HepG2 (cell line): Measurements from ENCODE around the gene SUPT6H. TPM values are rescaled to one million over a fixed set of nuclear protein-coding genes. Genes with fewer than 3 reads are reported as not detected.

Source experiments
- ATAC-seq: fragments of 200-7000 bp; cut with Tn5 transposase; 3 replicates; pipeline ENCODE4 v1.9.1; 2020; ENCODE audit warnings: mild to moderate bottlenecking, moderate library complexity
- BruUV-seq: library from RNA; stranded (reverse); fragments of 400-500 nt; replicated peaks from 2 replicates; lab custom pipeline; 2021; lab: Mats Ljungman, UMichigan
- CTCF ChIA-PET: fragments of 300-600 bp; formaldehyde crosslinking; extraction: SDS; loops from one replicate; lab custom pipeline; 2021; ENCODE audit warnings: low total read pairs, inconsistent platforms, low intra/inter-chr PET ratio; lab: Yijun Ruan, JAX
- POLR2A ChIA-PET: fragments of 350-600 bp; sonication (Branson Sonifier 250); formaldehyde crosslinking; loops from one replicate; lab custom pipeline; 2020; ENCODE audit warnings: antibody characterized with exemption, inconsistent platforms; lab: Yijun Ruan, JAX
- DNase-seq: peaks from one replicate; pipeline ENCODE4 v3.0.0-alpha.2; 2015; ENCODE audit warnings: low spot score
- FAIRE-seq: peaks from 3 replicates; lab custom pipeline; 2011; peaks lifted over from hg19 to GRCh38; lab: Jason Lieb, UNC
- H2AFZ ChIP-seq: one replicate; pipeline ENCODE4 v1.6.1; 2011; ENCODE audit warnings: low read length, inconsistent platforms
- H3K27ac ChIP-seq: fragments of 300-600 bp; 3 replicates; pipeline ENCODE4 v1.8.0; 2011; ENCODE audit warnings: mixed run types, mild to moderate bottlenecking, mixed read lengths, low read length, inconsistent platforms; ENCODE audit not compliant: insufficient read depth; ENCODE audit errors: extremely low read length
- H3K27me3 ChIP-seq, 2 experiments: fragments of 200-600 bp in 1 of 2; 2 replicates in 1 of 2; 3 replicates in 1 of 2; pipeline versions ENCODE4 v1.6.0 to v1.8.0; 2011; ENCODE audit warnings: low read length in 2 of 2, mild to moderate bottlenecking in 2 of 2, moderate library complexity in 2 of 2, inconsistent platforms in 1 of 2; ENCODE audit not compliant: insufficient read depth in 2 of 2, control insufficient read depth in 1 of 2
- H3K36me3 ChIP-seq, 2 experiments: fragments of 200-600 bp in 1 of 2; replicated peaks in 1 of 2; 2 replicates in 1 of 2; 3 replicates in 1 of 2; pipeline versions ENCODE4 v1.5.1 to v1.8.0; 2011; ENCODE audit warnings: low read length in 2 of 2, inconsistent platforms in 1 of 2; ENCODE audit not compliant: insufficient read depth in 2 of 2, control insufficient read depth in 1 of 2
- H3K4me1 ChIP-seq: 2 replicates; pipeline ENCODE4 v1.5.1; 2012; ENCODE audit warnings: low read length, inconsistent platforms; ENCODE audit not compliant: insufficient read depth
- H3K4me2 ChIP-seq: 2 replicates; pipeline ENCODE4 v1.6.0; 2011; ENCODE audit warnings: low read depth, low read length, inconsistent platforms
- H3K4me3 ChIP-seq, 3 experiments: fragments of 200-600 bp in 1 of 3; sonication (generic), shearing (Covaris generic) in 1 of 3; replicated peaks in 1 of 3; 2 replicates each; pipeline ENCODE4 v1.5.1; 2011 to 2016; ENCODE audit warnings: low read length in 3 of 3, inconsistent platforms in 2 of 3, low read depth in 2 of 3, mild to moderate bottlenecking in 2 of 3, control low read depth in 1 of 3, mixed read lengths in 1 of 3; ENCODE audit not compliant: insufficient read depth in 1 of 3
- H3K79me2 ChIP-seq: one replicate; pipeline ENCODE4 v1.6.1; 2011; ENCODE audit warnings: low read length, inconsistent platforms; ENCODE audit not compliant: insufficient read depth
- H3K9ac ChIP-seq: 2 replicates; pipeline ENCODE4 v1.6.0; 2011; ENCODE audit warnings: mild to moderate bottlenecking, low read depth, low read length, inconsistent platforms; ENCODE audit not compliant: insufficient read depth
- H3K9me3 ChIP-seq: 2 replicates; pipeline ENCODE4 v1.5.1; 2012; ENCODE audit warnings: mild to moderate bottlenecking, low read length
- H4K20me1 ChIP-seq: 2 replicates; pipeline ENCODE4 v1.6.0; 2011; ENCODE audit warnings: inconsistent platforms, mild to moderate bottlenecking, low read length, moderate library complexity; ENCODE audit not compliant: insufficient read depth
- AFF4 ChIP-seq: sonication (generic); formaldehyde crosslinking; IDR thresholded peaks from 2 replicates; pipeline ENCODE4 v1.4.0; 2020; ENCODE audit warnings: missing genetic modification reagents
- AHDC1 ChIP-seq: sonication (generic); formaldehyde crosslinking; IDR thresholded peaks from 2 replicates; pipeline ENCODE4 v1.5.1; 2020; ENCODE audit warnings: mild to moderate bottlenecking, missing genetic modification reagents, borderline replicate concordance
- ATRX ChIP-seq: sonication (generic); formaldehyde crosslinking; IDR thresholded peaks from 2 replicates; pipeline ENCODE4 v1.4.0; 2020; ENCODE audit warnings: missing genetic modification reagents, borderline replicate concordance
- CBX5 ChIP-seq: sonication (generic); formaldehyde crosslinking; IDR thresholded peaks from 2 replicates; pipeline ENCODE4 v1.4.0; 2020; ENCODE audit warnings: missing genetic modification reagents, borderline replicate concordance
- CHD4 ChIP-seq: fragments of 200-600 bp; sonication (generic); IDR thresholded peaks from 2 replicates; pipeline ENCODE4 v1.7.0; 2017; ENCODE audit warnings: mild to moderate bottlenecking, low read length, borderline replicate concordance
- DMTF1 ChIP-seq: sonication (generic); formaldehyde crosslinking; IDR thresholded peaks from 2 replicates; pipeline ENCODE4 v1.4.0; 2020; ENCODE audit warnings: mild to moderate bottlenecking, missing genetic modification reagents
- IKZF4 ChIP-seq: sonication (generic); formaldehyde crosslinking; IDR thresholded peaks from 2 replicates; pipeline ENCODE4 v1.5.1; 2020; ENCODE audit warnings: borderline replicate concordance, mild to moderate bottlenecking, low read depth, missing genetic modification reagents; ENCODE audit errors: not compliant biosample characterization
- ISL2 ChIP-seq: sonication (generic); formaldehyde crosslinking; IDR thresholded peaks from 2 replicates; pipeline ENCODE4 v1.5.0; 2020; ENCODE audit warnings: missing genetic modification reagents
- SRF ChIP-seq: IDR thresholded peaks from 2 replicates; pipeline ENCODE4 v1.6.1; 2011; ENCODE audit warnings: mild to moderate bottlenecking, low read depth, low read length, moderate library complexity
- TEAD2 ChIP-seq: sonication (generic); formaldehyde crosslinking; IDR thresholded peaks from 2 replicates; pipeline ENCODE4 v1.9.0; 2021; ENCODE audit warnings: missing genetic modification reagents
- ZBTB42 ChIP-seq: sonication (generic); formaldehyde crosslinking; IDR thresholded peaks from 2 replicates; pipeline ENCODE4 v1.5.0; 2020; ENCODE audit warnings: mild to moderate bottlenecking, missing genetic modification reagents
- ZFP62 ChIP-seq: sonication (generic); formaldehyde crosslinking; IDR thresholded peaks from 2 replicates; pipeline ENCODE4 v1.4.0; 2020; ENCODE audit warnings: missing genetic modification reagents
- ZNF549 ChIP-seq: sonication (generic); formaldehyde crosslinking; IDR thresholded peaks from 2 replicates; pipeline ENCODE4 v1.5.0; 2020; ENCODE audit warnings: missing genetic modification reagents
- ZNF703 ChIP-seq: sonication (generic); formaldehyde crosslinking; IDR thresholded peaks from 2 replicates; pipeline ENCODE4 v1.5.1; 2020; ENCODE audit warnings: missing genetic modification reagents, mild to moderate bottlenecking, moderate library complexity, borderline replicate concordance
- WGBS: methylation state at CpG from one replicate; pipeline ENCODE4 v1.1.6; 2017; ENCODE audit warnings: low lambda C conversion rate; 5-methylcytosine and 5-hydroxymethylcytosine counted together
- in situ Hi-C: cut with HindIII; loops from 2 replicates; pipeline ENCODE4 v1.10.0; 2017; ENCODE audit warnings: low pct_unique_long_range_greater_than_20kb; ENCODE audit not compliant: extremely low pct_ligation_motif_present
- intact Hi-C: fragments of 100-400 bp; cut with micrococcal nuclease; formaldehyde crosslinking; loops from one replicate; pipeline ENCODE4 v1.10.0; 2022; ENCODE audit not compliant: unreplicated experiment
- polyA plus RNA-seq, 8 experiments: library from polyadenylated mRNA; depleted of rRNA in 3 of 8; stranded (reverse) in 7 of 8; unstranded in 1 of 8; fragments of >200 nt; fragmentation: Illumina TruSeq in 4 of 8; extraction: Trizol in 4 of 8; gene quantifications; 2 replicates each; pipeline versions ENCODE4 v1.2.1 to v1.2.3, GENCODE V29; 2011 to 2016; ENCODE audit warnings: low read depth in 4 of 8, missing spikeins in 1 of 8, mixed read lengths in 1 of 8; ENCODE audit not compliant: insufficient read depth in 1 of 8
- total RNA-seq, 5 experiments: library from RNA; depleted of rRNA; stranded (reverse); fragments of >200 nt; fragmentation: Illumina TruSeq; extraction: Trizol; gene quantifications; 2 replicates each; pipeline ENCODE4 v1.2.3, GENCODE V29; 2016; ENCODE audit warnings: low read depth in 1 of 5

Gene SUPT6H
- total and polyA plus RNA-seq, 2 of the 13 experiments (the other 11 are each of a cell fraction or from before 2014, with no cell fraction given), result 32.7 to 39.9 TPM

GRCh38 chr17:28635506-28635905 lies 26.5 kb upstream of the SUPT6H start:
- H3K27me3 ChIP-seq, result no peaks in the 10 kb centered on the region
- H3K9ac ChIP-seq, result no peak overlapping the region
- peaks cover 54 to 91% of the 10 kb centered on the region in 2 experiments for H3K36me3 ChIP-seq
- intact Hi-C loops (no loop called here), in situ Hi-C loops (loop anchor here (25.0 kb wide), 1 partner anchor 252 kb away; the partner anchor contains the start of gene FLOT2)
- WGBS, result no CpG with 5 or more reads among the region's 1 CpG
- FAIRE-seq (no peak), ATAC-seq (no peak), DNase-seq (no peak)
- no peak overlapping the region for H3K4me2 ChIP-seq
- BruUV-seq, result no TSS peak
- H3K4me3 ChIP-seq, result no peak overlapping the region
- H4K20me1 ChIP-seq, result no peaks in the 10 kb centered on the region
- no peaks in the 10 kb centered on the region for H3K9me3 ChIP-seq
- CTCF ChIA-PET, result no interaction called here
- POLR2A ChIA-PET, result no interaction called here
- no peaks in the 10 kb centered on the region for H3K4me1 ChIP-seq
- H3K79me2 ChIP-seq, result no peaks in the 10 kb centered on the region
- no peak overlapping the region for H2AFZ ChIP-seq
- H3K27ac ChIP-seq, result no peak overlapping the region
- TF ChIP-seq AHDC1 (CRISPR knock-in tag) (no peak), TEAD2 (CRISPR knock-in tag) (no peak), IKZF4 (CRISPR knock-in tag) (no peak), CBX5 (CRISPR knock-in tag) (no peak), DMTF1 (no peak), ZFP62 (CRISPR knock-in tag) (no peak), ZNF549 (CRISPR knock-in tag) (no peak), AFF4 (CRISPR knock-in tag) (no peak), ZBTB42 (CRISPR knock-in tag) (no peak), CHD4 (no peak), ATRX (CRISPR knock-in tag) (no peak), SRF (no peak), ISL2 (no peak), ZNF703 (no peak)
